Measurements from ENCODE around the gene CHST2. TPM values are rescaled to one million over a fixed set of nuclear protein-coding genes. Genes with fewer than 3 reads are reported as not detected.

CHST2 gene
- total RNA-seq, 1 experiment from 2014 or later = 0.26 TPM

DNA sequence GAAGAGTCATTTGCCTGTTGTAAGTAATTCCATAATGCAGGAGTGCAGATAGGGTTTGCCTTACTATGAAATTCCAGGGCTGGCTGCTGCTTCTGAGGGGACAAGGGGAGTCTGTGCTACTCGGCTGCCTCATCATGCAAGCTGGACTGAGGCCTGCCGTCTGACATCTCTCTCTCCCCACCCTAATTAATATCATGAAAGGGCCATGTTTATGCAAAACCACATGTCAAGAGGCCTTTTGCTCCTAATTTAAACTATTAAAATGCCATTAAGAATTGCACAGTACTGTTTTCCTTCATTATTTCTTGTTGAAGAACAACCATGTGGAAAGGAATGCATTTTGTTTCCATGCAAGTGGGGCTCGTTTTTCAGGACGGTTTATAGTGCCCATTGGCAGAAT lies 26.3 kb downstream of the CHST2 start:
- ChIA-PET POLR2A (no interaction called here), CTCF (no interaction called here)
- intact Hi-C loops (cut with micrococcal nuclease; ENCODE audit: unreplicated experiment) = no loop called here
- Histone ChIP-seq H3K4me3 (ENCODE audit: low read depth in 2 of 2, low read length in 2 of 2) (no peak overlapping the region), H3K27ac (ENCODE audit: low read length) (no peak overlapping the region), H3K27me3 (ENCODE audit: control insufficient read depth, insufficient read depth, low read length) (peaks cover 5% of the 10 kb centered on the region), H3K4me1 (ENCODE audit: control insufficient read depth, insufficient read depth, low read length) (no peaks in the 10 kb centered on the region), H3K36me3 (ENCODE audit: control insufficient read depth, insufficient read depth, low read length) (no peaks in the 10 kb centered on the region), H3K9me3 (ENCODE audit: control insufficient read depth, insufficient read depth, low read depth, low read length) (no peaks in the 10 kb centered on the region)
- ATAC-seq (no peak), DNase-seq (ENCODE audit: low read depth, low spot score) (no peak)
- in situ Hi-C loops (cut with HindIII; ENCODE audit: low pct_unique_long_range_greater_than_20kb, low sequenced_read_pairs) = no loop called here
- BruUV-seq (replicated peaks) = no TSS peak
- TF ChIP-seq POLR2AphosphoS5 (IDR thresholded peaks at IDR 0.05; ENCODE audit: low read depth, low read length) (no peak), SIN3A (IDR thresholded peaks at IDR 0.05; ENCODE audit: borderline replicate concordance, insufficient read depth, low read depth, low read length) (no peak), REST (IDR thresholded peaks at IDR 0.05; ENCODE audit: insufficient read depth in 1 of 2, low read depth in 2 of 2, low read length in 1 of 2) (no peak), TCF7L2 (IDR thresholded peaks at IDR 0.05; ENCODE audit: low read depth, low read length) (no peak)
- TF ChIP-seq, protein P1, sequence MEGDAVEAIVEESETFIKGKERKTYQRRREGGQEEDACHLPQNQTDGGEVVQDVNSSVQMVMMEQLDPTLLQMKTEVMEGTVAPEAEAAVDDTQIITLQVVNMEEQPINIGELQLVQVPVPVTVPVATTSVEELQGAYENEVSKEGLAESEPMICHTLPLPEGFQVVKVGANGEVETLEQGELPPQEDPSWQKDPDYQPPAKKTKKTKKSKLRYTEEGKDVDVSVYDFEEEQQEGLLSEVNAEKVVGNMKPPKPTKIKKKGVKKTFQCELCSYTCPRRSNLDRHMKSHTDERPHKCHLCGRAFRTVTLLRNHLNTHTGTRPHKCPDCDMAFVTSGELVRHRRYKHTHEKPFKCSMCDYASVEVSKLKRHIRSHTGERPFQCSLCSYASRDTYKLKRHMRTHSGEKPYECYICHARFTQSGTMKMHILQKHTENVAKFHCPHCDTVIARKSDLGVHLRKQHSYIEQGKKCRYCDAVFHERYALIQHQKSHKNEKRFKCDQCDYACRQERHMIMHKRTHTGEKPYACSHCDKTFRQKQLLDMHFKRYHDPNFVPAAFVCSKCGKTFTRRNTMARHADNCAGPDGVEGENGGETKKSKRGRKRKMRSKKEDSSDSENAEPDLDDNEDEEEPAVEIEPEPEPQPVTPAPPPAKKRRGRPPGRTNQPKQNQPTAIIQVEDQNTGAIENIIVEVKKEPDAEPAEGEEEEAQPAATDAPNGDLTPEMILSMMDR (IDR thresholded peaks at IDR 0.05) = no peak

DNA sequence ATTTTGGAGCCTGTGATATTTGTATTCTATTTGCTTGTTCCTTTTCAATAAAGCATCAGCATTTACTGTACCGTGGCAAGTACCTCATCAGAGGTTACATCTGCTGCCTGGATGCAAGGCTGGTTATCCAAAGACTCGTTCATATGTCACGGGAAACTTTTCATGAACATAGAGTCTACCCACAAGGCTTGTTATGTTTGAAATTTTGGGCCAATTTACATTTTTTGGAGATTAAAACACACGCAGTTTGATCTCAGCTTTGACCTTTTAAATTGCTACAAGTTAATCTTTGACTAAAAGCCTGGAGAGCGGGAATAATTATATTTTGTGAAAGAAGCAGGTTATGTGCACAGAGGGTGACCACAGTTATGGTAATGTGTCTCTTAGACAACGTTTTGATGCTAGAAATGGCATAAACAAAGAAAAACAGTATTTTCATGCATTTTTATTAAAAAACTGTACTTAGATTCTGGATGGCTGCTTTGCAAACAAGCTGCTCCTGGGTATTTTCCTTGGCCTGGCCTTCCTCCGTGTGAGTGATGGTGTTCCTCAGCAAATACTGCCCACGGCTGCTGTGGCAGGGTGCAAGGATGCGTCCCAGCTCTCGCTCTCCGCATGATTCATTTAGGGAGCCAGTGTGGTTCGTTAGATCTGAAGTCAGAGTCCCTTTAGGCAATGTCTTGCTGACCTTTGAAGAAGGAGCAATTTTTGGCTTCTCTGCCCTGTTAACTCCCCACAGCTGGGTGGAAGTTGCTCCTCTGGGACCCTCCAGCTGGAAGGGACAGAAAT lies 27.1 kb downstream of the CHST2 start:
- CTCF ChIA-PET = no interaction called here
- no peak overlapping the region for H3K4me3 ChIP-seq (ENCODE audit: low read depth in 2 of 2, low read length in 2 of 2)
- no peaks in the 10 kb centered on the region for H3K9me3 ChIP-seq (ENCODE audit: control insufficient read depth, insufficient read depth, low read depth, low read length)
- intact Hi-C loops (cut with micrococcal nuclease; ENCODE audit: unreplicated experiment) = no loop called here
- H3K27ac ChIP-seq (ENCODE audit: low read length) = no peak overlapping the region
- no peak for DNase-seq (ENCODE audit: low read depth, low spot score)
- ATAC-seq = no peak
- H3K4me1 ChIP-seq (ENCODE audit: control insufficient read depth, insufficient read depth, low read length) = no peaks in the 10 kb centered on the region
- no TSS peak for BruUV-seq (replicated peaks)
- POLR2A ChIA-PET = no interaction called here
- TF ChIP-seq POLR2AphosphoS5 (IDR thresholded peaks at IDR 0.05; ENCODE audit: low read depth, low read length) (no peak), SIN3A (IDR thresholded peaks at IDR 0.05; ENCODE audit: borderline replicate concordance, insufficient read depth, low read depth, low read length) (no peak), TCF7L2 (IDR thresholded peaks at IDR 0.05; ENCODE audit: low read depth, low read length) (no peak)
- TF ChIP-seq, protein P1 (IDR thresholded peaks at IDR 0.05) = no peak
- H3K36me3 ChIP-seq (ENCODE audit: control insufficient read depth, insufficient read depth, low read length) = no peaks in the 10 kb centered on the region
- H3K27me3 ChIP-seq (ENCODE audit: control insufficient read depth, insufficient read depth, low read length) = peaks cover 5% of the 10 kb centered on the region
- in situ Hi-C loops (cut with HindIII; ENCODE audit: low pct_unique_long_range_greater_than_20kb, low sequenced_read_pairs) = no loop called here
